Stomach (tissue), 9 donors: Measurements from ENCODE around the gene COL9A2. TPM values are rescaled to one million over a fixed set of nuclear protein-coding genes. Genes with fewer than 3 reads are reported as not detected.
"Not testable (repeated sequence)": the region's sequence is repeated elsewhere in the genome, so short reads cannot be mapped to it uniquely, and the experiment has no call there.

Source experiments
- DNase-seq, 2 donors: peaks; one replicate each; pipeline versions ENCODE4 v3.0.0 to v3.0.0-alpha.2; 2013 to 2019
- H3K27ac ChIP-seq, 5 donors: fragments of 200-600 bp in 4 of 5; sonication (generic) in 4 of 5; one replicate each; pipeline ENCODE4 v1.5.1; 2013 to 2019; ENCODE audit warnings: mild to moderate bottlenecking in 1 of 5, moderate library complexity in 1 of 5
- H3K27me3 ChIP-seq, 3 donors: fragments of 200-600 bp; sonication (generic); one replicate each; pipeline ENCODE4 v1.5.1; 2017 to 2019; ENCODE audit warnings: mixed run types in 1 of 3
- H3K36me3 ChIP-seq, 4 donors: fragments of 200-600 bp; sonication (generic); 1 replicate in 3 of 4; 2 replicates in 1 of 4; pipeline ENCODE4 v1.5.1; 2016 to 2019
- H3K4me1 ChIP-seq, 4 donors: fragments of 200-600 bp; sonication (generic); one replicate each; pipeline ENCODE4 v1.5.1; 2016 to 2019
- H3K4me3 ChIP-seq, 4 donors: fragments of 200-600 bp; sonication (generic) in 3 of 4; one replicate each; pipeline ENCODE4 v1.5.1; 2016 to 2019; ENCODE audit warnings: mild to moderate bottlenecking in 1 of 4
- H3K9me3 ChIP-seq, 4 donors: fragments of 200-600 bp; sonication (generic); one replicate each; pipeline ENCODE4 v1.5.1; 2016 to 2019
- EP300 ChIP-seq: sonication (generic); formaldehyde crosslinking; IDR thresholded peaks from one replicate; pipeline ENCODE4 v1.6.1; 2017; ENCODE audit warnings: antibody characterized with exemption
- POLR2A ChIP-seq, 4 donors: fragments of 450-650 bp; IDR thresholded peaks; one replicate each; pipeline ENCODE4 v1.6.1; 2016; ENCODE audit warnings: antibody characterized with exemption in 4 of 4, control low read depth in 2 of 4, mild to moderate bottlenecking in 1 of 4, moderate library complexity in 1 of 4
- POLR2AphosphoS5 ChIP-seq, 3 donors: sonication (generic); formaldehyde crosslinking; IDR thresholded peaks; one replicate each; pipeline ENCODE4 v1.6.1; 2016; ENCODE audit warnings: antibody characterized with exemption in 3 of 3
- WGBS, 5 donors: extraction: QIAGEN DNeasy Blood & Tissue Kit in 3 of 5; methylation state at CpG; one replicate each; pipeline versions ENCODE4 v1.1.5 to v1.1.7; 2013 to 2018; 5-methylcytosine and 5-hydroxymethylcytosine counted together
- intact Hi-C: fragments of 100-400 bp; cut with DNase I; formaldehyde crosslinking; loops from one replicate; pipeline ENCODE4 v1.15.1; 2023; ENCODE audit warnings: low total_unique reads
- polyA plus RNA-seq, 3 donors: library from polyadenylated mRNA; stranded (reverse); fragments of 200-250 nt; gene quantifications; one replicate each; pipeline ENCODE4 v1.2.3, GENCODE V29; 2013
- total RNA-seq, 5 donors: library from RNA; depleted of rRNA; stranded (reverse); fragments of >200 nt; gene quantifications; one replicate each; pipeline versions ENCODE4 v1.1.0 to v1.2.3, GENCODE V29; 2014 to 2016
- TF ChIP-seq, protein P1 (sequence below), 7 experiments: fragments of 450-650 bp in 4 of 7; fragments of 200-600 bp in 3 of 7; sonication (generic) in 3 of 7; IDR thresholded peaks; one replicate each; pipeline ENCODE4 v1.5.1; 2016 to 2019; ENCODE audit warnings: antibody characterized with exemption in 7 of 7, control low read depth in 2 of 7, mild to moderate bottlenecking in 1 of 7
- donor health status: healthy with polysubstance abuse.
- donor health status: Bipolar disorder and iron deficiency.
- donor health status: healthy.

Gene COL9A2
- total and polyA plus RNA-seq, 8 donors, result 5.7 to 79.0 (median 17.7) TPM

DNA sequence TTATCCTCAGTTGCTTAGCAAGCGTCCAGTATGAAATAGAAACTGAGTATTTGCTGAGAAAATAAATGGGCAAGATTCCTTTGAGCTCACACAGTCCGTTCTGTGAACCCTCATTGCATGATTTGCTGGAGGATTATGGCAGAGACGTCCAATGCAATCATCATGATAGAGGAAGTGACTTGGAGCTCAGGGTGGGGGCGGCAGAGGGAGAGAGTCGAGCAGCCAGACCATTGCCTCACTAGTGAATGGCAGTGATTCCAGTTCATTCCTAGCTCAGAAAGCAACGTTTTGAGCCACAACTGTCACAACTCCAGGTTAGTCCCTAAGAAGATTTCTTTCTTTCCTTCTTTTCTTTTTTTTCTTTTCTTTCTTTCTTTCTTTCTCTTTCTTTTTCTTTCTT is 27.5 kb upstream of the COL9A2 start:
- TF ChIP-seq, protein P1, sequence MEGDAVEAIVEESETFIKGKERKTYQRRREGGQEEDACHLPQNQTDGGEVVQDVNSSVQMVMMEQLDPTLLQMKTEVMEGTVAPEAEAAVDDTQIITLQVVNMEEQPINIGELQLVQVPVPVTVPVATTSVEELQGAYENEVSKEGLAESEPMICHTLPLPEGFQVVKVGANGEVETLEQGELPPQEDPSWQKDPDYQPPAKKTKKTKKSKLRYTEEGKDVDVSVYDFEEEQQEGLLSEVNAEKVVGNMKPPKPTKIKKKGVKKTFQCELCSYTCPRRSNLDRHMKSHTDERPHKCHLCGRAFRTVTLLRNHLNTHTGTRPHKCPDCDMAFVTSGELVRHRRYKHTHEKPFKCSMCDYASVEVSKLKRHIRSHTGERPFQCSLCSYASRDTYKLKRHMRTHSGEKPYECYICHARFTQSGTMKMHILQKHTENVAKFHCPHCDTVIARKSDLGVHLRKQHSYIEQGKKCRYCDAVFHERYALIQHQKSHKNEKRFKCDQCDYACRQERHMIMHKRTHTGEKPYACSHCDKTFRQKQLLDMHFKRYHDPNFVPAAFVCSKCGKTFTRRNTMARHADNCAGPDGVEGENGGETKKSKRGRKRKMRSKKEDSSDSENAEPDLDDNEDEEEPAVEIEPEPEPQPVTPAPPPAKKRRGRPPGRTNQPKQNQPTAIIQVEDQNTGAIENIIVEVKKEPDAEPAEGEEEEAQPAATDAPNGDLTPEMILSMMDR (IDR thresholded peaks at IDR 0.05), result no peak
- TF ChIP-seq POLR2AphosphoS5 (IDR thresholded peaks at IDR 0.05) (no peak), EP300 (no peak), POLR2A (IDR thresholded peaks at IDR 0.05) (no peak)
- WGBS, 5 donors, result 10 to 14% (median 10%) methylated on average over 6 of the region's 6 CpGs
- intact Hi-C loops, result no loop called here
- peak; percentile 44 to 51 for DNase-seq
- peak overlapping the region in 2 of 4 donors; percentile 5 to 10 for H3K4me3 ChIP-seq
- no peaks in the 10 kb centered on the region for H3K27me3 ChIP-seq
- H3K27ac ChIP-seq, result peak overlapping the region in 1 of 5 donors; percentile 42
- H3K9me3 ChIP-seq, result no peaks in the 10 kb centered on the region
- H3K36me3 ChIP-seq, result no peaks in the 10 kb centered on the region
- peaks cover 0 to 10% (median 0%) of the 10 kb centered on the region in 4 donors for H3K4me1 ChIP-seq

DNA sequence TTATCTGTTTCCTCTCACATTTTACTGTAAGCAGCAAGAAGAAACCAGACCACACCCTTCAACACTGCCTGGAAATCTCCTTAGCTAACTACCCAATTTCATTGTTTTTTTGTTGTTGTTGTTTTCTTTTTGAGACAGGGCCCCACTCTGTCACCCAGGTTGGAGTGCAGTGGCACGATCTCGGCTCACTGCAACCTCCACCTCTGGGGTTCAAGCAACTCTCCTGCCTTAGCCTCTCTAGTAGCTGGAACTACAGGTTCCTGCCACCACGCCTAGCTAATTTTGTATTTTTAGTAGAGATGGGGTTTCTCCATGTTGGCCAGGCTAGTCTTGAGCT is 25.3 kb upstream of the COL9A2 start:
- DNase-seq, intact Hi-C loops, H3K36me3 ChIP-seq, H3K9me3 ChIP-seq, H3K4me3 ChIP-seq, H3K27me3 ChIP-seq: not testable (repeated sequence)
- Histone ChIP-seq H3K27ac (peak overlapping the region in 2 of 5 donors; percentile 27 to 32), H3K4me1 (peaks cover 0 to 22% (median 7%) of the 10 kb centered on the region in 4 donors)
- WGBS, 5 donors, result 76 to 94% (median 90%) methylated on average over 3 of the region's 3 CpGs

DNA sequence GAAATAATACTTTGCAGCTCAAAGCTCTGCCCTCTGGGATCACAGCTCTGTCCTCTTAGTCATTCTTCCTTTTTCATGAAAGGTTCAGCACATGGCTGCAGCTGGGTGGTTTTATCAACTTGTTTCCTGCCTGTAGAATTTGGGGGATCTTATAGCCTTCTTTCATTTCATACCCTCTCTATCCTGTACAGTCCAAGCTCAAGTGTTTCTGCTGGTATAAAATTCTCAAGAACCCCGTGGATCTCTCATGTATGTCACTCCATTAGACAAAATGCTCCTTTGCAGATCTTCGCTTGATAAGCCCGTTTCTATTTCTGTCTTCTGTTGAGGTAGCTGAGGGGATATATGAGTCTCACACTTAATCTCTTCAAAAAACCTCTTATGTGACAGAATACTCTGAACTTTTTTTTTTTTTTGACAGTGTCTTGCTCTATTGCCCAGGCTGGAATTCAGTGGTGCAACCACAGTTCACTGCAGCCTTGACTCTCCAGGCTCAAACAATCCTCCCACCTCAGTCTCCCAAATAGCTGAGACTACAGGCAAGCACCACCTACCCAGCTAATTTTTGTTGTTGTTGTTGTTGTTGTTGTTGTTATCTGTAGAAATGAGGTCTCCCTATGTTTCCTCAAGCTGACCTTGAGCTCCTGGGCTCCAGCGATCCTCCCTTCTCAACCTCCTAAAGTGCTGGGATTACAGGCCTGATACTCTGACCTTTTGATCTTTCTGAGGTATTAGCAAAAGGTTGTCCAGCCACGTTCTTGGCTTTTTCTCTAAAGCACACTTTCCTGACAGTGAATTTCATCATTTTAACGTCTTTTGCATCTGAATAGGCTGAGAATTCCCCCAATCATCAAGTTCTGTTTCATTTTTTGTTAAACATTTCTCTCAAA is 24.6 kb upstream of the COL9A2 start:
- intact Hi-C loops, result no loop called here
- Histone ChIP-seq H3K27me3 (no peaks in the 10 kb centered on the region), H3K9me3 (no peaks in the 10 kb centered on the region), H3K4me1 (peaks cover 0 to 22% (median 7%) of the 10 kb centered on the region in 4 donors), H3K36me3 (no peaks in the 10 kb centered on the region), H3K4me3 (no peak overlapping the region), H3K27ac (peak overlapping the region in 2 of 5 donors; percentile 27 to 32)
- no peak for DNase-seq
- TF ChIP-seq EP300 (no peak), POLR2A (IDR thresholded peaks at IDR 0.05) (no peak), POLR2AphosphoS5 (IDR thresholded peaks at IDR 0.05) (no peak)
- TF ChIP-seq, protein P1 (IDR thresholded peaks at IDR 0.05), result no peak
- 61 to 74% (median 70%) methylated on average over 6 of the region's 6 CpGs for WGBS, 5 donors

DNA sequence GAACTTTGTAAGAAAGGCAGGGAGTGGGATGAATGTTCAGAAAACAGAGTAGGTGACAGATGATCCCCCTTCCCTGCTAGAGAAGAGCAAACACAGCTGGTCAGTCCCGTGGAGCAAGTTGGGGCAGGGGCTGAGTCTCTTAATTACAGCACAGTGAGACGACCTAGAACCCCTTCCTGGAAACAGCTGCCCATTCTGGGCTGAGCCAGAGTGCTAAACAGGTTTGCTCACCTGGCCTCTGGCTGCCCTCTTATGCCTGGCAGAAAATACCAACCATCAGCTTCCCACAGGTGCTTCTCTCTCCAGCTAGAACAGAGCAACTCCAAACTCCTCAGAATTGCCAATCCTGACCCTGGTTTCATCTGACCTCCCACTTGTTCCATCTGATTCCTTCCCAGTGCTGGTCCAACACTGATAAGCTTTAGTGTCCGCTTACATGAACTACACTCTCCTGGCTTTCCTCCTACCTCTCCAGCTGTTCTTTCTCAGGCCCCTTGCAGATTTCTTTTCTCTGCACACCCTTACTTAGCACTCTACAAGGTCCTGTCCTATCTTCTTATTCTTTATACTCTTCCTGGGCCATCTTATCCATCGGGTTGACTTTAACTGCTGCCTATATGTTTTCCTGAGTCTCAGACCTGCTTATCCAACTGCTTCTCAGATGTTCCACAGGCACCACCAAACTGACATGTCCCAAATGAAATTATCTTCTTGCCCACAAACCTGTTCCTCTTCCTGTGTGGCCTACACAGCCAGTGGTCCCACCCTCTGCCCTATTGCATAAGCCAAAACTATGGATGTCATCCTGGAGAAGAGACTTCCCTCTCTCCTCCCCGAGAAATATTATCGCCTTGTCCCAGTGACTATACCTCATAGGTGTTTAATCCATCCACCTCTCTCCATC is 22.6 kb upstream of the COL9A2 start:
- WGBS, 5 donors, result 53 to 74% (median 57%) methylated on average over 5 to 6 of the region's 6 CpGs
- H3K4me3 ChIP-seq, result peak overlapping the region in 1 of 4 donors; percentile 17
- peak overlapping the region in 3 of 5 donors; percentile 15 to 73 (median 39) for H3K27ac ChIP-seq
- peaks cover 0 to 22% (median 7%) of the 10 kb centered on the region in 4 donors for H3K4me1 ChIP-seq
- TF ChIP-seq, protein P1 (IDR thresholded peaks at IDR 0.05), result no peak
- TF ChIP-seq POLR2A (IDR thresholded peaks at IDR 0.05), result no peak
- no peak for TF ChIP-seq EP300
- no peak for TF ChIP-seq POLR2AphosphoS5 (IDR thresholded peaks at IDR 0.05)
- H3K27me3 ChIP-seq, result no peaks in the 10 kb centered on the region
- H3K9me3 ChIP-seq, result no peaks in the 10 kb centered on the region
- DNase-seq, result no peak
- intact Hi-C loops, result loop anchor here (10.0 kb wide), 1 partner anchor 195 kb away; no protein-coding TSS in a partner anchor
- H3K36me3 ChIP-seq, result no peaks in the 10 kb centered on the region
